HG03108 (cell line): Measurements from ENCODE around the gene IRGC.

Experiments used
- ATAC-seq: cut with Tn5 transposase; IDR thresholded peaks from one replicate; pipeline ENCODE4 v1.9.1; 2021; ENCODE audit warnings: moderate library complexity; ENCODE audit not compliant: unreplicated experiment

IRGC gene

DNA sequence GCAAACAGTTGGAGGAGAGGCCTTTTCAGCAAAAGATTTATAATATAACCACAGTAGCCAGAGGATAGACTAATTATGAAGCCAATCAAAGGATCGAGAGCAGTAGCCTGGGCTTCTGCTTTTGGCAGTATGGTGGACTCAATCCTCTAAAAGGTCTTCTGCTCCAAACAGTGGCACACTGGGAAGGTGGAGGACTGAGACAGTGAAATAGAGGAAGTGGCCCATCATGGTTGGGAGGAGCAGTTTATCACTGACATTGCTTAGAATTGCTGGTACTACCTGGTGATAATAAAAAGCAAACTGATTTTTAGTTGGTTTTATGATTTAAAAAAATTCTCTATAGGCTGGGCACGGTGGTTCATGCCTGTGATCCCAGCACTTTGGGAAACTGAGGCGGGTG, 25.0 kb upstream of the IRGC start:
- ATAC-seq = no peak

DNA sequence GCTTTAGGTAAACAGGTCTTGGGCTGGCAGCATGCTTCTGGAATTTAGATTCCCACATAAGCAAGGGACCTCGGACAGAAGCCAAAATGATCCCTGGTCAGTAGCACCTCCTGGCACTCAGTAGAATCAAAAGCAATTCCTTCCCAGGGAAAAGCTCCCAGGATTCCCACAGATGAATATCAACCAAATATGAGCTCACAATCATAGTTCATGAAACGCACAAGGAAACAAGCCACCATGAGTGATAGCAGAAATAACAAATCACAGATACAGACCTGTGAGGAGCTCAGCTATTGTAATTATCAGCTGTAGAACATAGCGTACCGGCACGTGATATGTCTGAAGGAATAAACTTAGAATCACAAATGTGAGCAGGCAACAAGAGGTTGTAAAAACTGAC, 24.1 kb upstream of the IRGC start:
- ATAC-seq = no peak

DNA sequence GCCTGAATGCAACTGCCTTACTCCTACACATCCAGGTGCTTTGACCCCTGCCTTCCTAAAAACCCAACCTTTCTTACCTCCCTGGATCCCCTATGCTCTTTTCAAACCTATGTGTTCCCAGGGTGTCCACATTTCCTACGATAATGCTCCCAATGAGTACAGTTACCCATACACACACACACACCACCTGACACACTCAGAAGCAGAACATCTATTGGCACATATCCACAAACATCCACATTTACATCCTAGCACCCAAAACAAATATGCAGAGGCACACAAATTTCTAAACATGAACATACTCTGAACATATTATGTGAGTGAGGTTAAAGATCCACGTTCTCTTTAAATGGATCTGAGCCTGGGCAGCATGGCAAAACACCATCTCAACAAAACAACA, 23.5 kb upstream of the IRGC start:
- no peak for ATAC-seq

DNA sequence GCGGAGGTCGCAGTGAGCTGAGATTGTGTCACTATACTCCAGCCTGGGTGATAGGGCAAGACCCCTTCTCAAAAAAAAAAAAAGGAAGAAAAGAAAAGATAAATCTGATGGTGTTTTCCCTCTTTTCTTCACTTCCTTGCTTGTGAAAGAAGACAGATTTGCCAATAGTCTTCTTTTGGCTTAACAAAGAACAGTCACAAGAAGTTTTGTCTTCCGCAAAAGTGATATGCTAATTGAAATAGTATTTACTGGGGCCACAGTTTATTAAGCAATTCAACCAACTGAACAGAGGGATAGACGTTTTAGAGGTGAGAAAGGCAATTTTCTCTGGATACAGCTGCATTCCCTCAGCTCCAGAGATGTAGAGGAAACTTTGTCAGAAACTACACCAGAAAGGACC, 23.0 kb upstream of the IRGC start:
- no peak for ATAC-seq

DNA sequence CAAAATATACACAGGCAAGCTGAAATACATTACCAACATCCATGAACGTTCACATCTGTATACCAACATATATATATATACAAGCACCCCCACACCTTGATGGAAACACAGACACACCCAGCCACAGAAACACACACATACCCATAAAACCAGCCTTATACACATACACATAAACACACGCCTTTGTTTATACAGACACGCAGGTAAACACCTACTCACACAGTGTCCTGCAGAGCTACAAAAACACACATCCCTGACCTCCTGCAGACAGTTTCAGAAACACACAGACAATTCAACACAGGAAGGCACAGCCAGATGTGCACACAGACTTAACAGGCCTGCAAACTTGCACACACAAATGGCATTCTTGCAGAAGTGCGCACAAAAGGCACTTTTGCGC, 21.3 kb upstream of the IRGC start:
- ATAC-seq = no peak

DNA sequence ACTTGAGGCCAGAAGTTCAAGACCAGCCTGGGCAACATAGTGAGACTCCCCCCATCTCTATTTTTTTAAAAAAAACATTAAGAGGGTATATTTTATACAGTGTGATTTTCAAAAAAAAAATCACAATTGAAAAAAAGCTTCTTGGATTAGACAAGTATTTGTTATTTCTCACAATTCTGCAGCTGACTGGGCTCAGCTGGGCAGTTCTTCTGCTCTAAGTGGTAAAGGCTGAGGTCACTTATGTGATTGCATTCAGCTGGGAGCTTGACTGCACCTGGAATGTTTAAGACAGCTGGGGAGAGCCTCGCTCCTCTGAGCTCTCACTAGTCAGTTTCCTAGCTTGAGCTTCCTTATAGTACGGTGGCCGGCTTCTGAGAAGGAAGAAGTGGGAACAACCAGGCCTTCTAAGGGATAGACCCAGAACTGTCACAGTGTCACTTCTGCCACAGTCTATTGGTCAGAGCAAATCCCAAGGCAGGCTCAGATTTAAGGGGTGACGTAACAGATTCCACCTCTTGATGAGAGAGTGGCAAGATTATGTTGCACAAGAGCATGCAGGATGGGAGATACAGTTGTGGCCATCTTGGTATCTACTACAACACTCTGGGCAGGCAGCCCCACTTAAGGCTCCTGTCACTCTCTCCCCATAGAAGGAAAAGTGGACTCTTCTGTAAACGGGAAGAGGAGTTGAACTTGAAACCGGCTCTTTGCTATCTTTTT, 19.7 kb upstream of the IRGC start:
- ATAC-seq = no peak

DNA sequence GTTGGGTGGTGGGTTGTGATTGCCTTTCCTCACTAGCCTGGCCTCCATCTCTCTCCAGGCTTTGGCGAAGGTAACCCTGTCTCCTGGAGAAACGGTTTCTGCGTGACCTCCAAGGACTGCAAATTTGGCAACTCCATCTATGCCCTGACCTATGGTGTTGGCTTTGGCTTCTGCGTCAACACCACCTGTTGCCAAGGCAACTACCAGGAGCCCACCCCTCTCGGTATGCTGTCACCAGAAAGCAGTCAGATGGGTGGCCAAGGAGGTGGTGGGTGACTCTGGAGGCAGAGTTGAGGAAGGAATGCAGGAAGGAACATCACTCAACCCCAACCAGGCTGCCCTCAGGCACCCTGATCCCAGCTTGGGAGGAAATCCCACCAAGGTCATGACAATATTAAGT, 18.6 kb upstream of the IRGC start:
- ATAC-seq = no peak

DNA sequence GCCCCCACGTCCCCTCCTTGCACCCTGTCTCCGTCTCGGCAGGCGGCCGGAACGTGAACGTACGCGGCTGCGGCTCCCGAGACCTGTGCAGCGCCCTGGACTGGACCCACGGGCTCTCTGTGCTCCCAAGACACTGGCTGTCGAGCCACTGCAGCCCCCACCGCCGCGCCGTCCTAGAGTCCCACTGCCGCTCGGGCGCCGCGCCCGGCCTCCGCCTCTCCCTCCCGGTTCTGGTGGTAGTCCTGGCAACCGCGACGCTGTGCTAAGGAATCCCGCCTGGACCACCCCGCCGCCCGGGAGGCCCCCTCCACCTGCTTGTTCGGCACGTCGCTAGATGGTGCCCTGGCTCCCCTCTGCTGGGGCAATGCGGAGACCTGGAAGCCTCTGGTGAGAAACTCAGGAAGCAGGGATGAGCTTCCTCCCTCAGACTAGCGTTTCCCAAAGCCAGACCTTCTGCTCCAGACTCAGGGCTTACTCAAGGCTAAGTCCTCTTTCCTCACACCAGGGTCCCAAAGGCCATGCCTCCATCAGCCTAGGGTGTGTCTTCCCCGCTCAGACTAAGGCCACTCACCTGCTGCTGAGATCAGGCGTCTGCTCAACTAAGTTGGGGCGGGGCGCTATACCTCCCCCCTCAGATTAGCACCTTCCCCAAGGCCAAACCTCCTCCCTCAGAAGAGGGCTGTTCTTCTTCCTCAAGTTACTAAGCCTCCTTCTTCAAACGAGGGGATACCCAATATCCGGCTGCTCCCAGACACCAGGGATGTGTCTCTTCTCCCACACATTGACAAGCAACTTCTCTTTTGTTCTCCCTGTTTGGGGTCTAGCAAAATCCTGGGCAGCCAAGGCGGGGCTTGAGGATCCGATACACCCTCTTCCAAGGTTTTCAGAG, 16.1 kb upstream of the IRGC start:
- ATAC-seq = no peak

DNA sequence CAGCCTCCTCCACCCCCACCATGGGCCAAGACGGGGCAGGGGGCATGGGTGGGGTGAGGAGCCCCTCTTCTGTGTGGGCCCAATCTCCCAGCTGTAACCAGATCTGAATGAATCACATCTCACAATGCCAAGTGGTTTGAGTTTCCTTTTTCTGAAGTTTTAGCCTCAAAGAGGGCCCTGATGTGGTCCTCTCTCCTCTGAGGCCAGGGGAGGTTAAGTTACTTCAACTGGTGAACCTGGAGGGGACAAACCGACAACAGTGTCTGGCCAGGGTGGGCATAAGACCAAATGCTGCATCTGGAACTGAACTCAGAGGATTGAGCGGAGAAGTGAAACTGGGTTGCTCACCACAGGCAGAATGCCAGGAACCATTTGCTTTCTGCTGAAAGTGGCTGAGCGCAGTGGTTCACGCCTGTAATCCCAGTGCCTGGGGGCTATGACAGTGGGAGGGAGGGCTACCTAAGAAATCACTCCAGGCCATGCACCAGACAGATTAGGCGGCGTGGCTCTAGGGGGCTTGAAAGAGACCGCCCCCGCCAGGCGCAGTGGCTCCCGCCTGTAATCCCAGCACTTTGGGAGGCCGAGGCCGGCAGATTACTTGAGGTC, 15.4 kb upstream of the IRGC start:
- ATAC-seq = no peak

DNA sequence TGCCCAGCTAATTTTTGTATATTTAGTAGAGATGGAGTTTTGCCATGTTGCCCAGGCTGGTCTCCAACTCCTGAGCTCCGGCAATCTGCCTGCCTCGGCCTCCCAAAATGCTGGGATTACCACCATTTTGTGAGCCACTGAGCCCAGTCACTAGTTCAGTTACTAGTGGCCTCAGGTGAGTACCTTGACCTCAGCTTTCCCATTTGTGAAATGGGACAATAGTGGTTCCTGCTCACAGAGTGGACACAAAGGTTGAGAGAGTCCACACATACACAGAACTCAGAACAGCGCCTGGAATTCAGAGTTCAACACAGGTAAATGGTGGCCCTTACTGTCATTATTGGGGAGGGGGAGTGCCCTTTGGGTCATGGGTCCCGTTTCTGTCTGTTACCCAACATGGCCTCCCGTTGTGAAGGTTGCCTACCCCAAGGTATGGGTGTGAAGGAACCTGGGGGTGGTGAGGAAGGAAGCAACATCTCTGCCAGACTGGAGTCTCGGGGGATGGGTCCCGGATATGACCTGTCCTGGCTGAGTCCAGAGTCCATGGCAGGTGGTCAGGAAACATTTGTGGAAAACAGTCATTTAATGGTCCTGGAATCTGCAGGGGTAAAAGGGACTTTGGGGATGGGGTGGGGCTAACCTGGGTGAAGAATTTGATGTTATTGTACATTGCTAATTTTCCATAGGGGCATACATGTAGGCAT, 11.7 kb upstream of the IRGC start:
- ATAC-seq = no peak

DNA sequence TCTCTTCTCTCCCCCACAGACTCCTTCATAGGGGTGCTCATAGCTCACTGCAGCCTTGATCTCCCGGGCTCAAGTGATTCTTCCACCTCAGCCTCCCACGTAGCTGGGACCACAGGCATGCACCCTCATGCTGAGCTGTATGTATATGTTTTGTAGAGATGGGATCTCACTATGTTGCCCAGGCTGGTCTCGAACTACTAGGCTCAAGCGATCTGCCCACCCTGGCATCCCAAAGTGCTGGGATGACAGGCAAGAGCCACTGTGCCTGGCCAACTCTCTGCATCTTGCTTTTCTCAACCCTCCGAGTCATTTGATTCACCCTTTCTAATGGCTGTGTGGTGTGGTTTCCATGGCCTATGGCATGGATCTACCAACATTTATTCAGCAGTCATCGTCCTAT, 10.1 kb upstream of the IRGC start:
- ATAC-seq = no peak

DNA sequence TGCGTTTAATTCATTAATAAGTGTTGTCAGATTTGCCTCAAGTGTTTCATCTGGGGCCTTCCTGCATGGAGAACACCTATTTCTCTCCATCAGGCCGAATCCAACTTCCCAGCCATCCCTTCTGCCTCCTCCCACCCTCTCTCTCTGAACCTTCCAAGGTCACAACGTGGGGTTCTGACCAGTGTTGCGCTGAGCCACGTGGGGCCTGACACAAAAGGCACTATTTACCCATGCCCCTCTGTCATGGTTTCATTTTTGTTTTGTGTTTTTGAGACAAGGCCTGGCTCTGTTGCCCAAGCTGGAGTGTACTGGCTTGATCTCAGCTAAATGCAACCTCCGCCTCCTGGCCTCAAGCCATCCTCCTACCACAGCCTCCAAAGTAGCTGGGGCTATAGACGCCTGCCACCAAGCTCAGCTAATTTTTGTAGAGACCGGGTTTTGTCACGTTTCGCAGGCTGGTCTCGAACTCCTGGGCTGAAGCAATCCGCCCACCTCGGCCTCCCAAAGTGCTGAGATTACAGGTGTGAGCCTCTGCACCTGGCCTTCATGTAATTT, 8.6 kb upstream of the IRGC start:
- ATAC-seq = no peak

DNA sequence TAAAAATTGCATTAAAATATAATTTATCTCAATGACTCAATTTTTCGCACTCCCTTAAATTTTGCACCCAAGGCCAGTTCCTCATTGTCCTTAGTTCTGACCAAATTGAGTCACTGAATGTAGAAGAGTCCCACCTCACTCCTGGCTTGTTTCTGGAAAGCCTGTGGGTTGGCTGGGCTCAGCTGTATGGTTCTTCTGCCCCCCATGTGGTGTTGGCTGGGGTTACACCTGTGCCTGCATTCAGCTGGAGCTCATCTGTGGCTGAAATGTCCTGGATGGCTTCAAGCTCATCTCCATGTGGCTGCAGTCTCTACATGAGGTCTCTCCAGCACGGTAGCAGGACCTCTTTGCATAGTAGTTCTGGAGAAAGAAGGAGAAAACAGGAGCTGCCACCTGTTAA, 7.2 kb upstream of the IRGC start:
- no peak for ATAC-seq

DNA sequence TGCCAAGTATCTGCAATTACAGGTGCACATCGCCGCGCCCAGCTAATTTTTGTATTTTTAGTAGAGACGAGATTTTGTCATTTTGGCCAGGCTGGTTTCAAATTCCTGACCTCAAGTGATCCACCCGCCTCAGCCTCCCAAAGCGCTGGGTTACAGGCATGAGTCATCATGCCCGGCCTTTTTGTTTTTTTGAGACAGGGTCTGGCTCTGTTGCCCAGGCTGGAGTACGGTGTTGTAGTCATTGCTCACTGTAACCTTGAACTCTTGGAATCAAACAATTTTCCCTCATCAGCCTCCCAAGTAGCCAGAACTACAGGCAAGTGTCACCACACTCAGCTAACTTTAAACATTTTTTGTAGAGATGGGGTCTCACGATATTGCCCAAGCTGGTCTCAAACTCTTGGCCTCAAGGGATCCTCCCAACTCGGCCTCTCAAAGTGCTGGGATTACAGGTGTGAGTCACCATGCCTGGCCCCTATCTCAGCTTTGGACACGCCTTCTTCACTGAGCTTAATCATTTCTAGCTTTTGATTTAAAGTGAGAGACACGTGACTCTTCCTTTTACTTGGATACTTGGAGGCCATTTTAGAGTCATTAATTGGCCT, 4.0 kb upstream of the IRGC start:
- ATAC-seq = no peak

DNA sequence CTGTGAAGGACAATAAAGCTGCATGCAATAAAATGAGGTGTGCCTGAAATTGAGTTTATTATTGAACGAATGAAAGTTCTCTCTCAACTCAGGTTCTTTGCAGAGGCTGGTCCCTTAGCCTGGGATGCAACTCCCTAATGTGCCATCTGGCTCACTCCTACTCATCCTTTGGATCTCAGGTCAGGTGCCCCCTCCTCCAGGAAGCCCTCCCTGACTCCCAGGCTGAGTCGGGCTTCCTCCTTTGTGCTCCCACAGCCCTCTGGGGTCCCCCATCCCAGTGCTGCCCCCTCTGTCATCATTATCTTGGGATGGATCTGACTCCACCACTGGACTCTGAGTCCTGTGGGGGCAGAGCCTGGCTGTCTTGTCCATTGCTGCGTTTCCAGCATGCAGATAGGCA, 2.7 kb upstream of the IRGC start:
- ATAC-seq = no peak

DNA sequence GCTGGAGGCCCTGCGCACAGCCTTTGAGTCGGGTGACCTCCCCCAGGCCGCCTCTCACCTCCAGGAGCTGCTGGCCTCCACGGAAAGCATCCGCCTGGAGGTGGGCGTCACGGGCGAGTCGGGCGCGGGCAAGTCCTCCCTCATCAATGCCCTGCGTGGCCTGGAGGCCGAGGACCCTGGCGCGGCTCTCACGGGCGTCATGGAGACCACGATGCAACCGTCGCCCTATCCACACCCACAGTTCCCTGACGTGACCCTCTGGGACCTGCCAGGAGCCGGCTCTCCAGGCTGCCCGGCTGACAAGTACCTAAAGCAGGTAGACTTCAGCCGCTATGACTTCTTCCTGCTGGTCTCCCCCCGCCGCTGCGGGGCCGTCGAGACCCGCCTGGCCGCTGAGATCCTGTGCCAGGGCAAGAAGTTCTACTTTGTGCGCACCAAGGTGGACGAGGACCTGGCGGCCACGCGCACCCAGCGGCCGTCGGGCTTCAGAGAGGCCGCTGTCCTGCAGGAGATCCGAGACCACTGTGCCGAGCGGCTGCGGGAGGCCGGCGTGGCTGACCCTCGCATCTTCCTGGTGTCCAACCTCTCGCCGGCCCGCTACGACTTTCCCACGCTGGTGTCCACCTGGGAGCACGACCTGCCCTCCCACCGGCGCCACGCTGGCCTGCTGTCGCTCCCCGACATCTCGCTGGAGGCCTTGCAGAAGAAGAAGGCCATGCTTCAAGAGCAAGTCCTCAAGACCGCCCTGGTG, 2.9 kb downstream of the IRGC start:
- no peak for ATAC-seq

DNA sequence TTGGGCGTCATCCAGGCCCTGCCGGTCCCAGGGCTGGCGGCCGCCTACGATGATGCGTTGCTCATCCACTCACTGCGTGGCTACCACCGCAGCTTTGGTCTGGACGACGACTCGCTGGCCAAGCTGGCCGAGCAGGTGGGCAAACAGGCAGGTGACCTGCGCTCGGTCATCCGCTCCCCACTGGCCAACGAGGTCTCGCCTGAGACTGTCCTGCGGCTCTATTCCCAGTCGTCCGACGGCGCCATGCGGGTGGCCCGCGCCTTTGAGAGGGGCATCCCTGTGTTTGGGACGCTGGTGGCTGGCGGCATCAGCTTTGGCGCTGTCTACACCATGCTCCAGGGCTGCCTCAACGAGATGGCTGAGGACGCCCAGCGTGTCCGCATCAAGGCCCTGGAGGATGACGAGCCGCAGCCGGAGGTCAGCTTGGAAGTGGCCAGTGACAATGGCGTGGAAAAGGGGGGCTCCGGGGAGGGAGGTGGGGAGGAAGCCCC, 3.5 kb downstream of the IRGC start:
- ATAC-seq = no peak

DNA sequence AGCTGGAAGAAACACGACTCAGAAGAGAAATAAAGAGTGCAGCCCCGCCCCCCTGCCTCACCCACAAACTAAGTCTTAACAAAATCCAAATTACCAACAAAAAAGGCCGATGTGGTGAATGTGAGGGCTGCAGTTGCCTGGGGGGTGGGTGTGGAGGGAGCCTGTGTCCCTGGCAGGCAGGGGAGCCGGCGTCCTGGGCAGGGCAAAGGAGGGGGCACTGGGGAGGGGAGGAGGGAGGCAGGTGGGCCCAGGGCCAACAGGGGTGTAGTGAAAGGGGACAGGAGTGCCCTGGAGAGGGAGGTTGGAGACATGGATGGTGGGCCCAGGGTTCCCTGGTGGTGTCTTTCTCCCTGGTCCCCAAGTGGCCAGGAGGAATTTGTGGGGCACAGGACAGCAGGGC, 4.0 kb downstream of the IRGC start:
- no peak for ATAC-seq

DNA sequence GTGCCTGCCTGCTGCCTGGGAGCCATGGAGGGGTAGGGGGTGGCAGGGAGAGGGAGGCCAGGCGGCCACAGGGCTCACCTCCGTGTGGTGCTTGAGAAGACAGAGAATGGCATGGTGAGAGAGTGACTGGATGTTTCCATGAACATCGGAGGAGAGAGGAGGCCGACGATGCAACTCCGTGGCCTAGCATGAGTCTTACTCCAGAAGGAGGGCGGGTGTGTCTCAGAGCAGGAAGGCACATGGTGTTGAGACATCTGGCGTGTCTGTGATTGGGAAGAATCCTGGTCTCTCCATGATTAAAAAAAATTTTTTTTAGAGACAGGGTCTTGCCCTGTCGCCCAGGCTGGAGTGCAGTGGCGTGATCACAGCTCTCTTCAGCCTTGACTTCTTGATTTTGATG, 5.1 kb downstream of the IRGC start:
- no peak for ATAC-seq

DNA sequence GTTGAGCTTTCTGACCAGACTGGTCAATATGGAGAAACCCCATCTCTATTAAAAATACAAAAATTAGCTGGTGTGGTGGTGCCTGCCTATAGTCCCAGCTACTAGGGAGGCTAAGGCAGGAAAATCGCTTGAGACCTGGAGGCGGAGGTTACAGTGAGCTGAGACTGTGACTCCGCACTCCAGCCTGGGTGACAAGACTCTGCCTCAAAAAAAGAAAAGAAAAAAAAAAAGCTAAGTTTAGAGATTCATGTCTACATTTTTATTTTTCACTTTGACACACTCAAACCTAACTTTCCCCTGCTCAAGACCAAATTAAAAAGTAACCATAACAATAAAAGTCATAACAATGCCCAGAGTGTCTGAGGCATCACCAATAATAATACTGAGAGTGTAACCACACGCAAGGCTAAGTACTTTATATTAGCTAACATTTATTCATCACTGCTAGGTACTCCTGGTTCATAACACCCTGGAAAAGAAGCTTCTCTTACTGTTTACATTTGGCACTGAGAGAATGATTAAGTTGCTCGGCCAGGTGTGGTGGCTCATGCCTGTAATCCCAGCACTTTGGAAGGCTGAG, 5.7 kb downstream of the IRGC start:
- ATAC-seq = no peak
